NT2/D1 (cell line): ENCODE data around the gene CCDC51.
"Not testable (repeated sequence)": the region's sequence is repeated elsewhere in the genome, so short reads cannot be mapped to it uniquely, and the experiment has no call there.

ENCODE experiments used
- YY1 ChIP-seq: IDR thresholded peaks from 2 replicates; pipeline ENCODE4 v1.6.1; 2011; ENCODE audit not compliant: insufficient read length, insufficient read depth
- ZNF274 ChIP-seq: IDR thresholded peaks from 2 replicates; pipeline ENCODE4 v1.6.1; 2011; ENCODE audit warnings: mild to moderate bottlenecking, low read depth, low read length

DNA sequence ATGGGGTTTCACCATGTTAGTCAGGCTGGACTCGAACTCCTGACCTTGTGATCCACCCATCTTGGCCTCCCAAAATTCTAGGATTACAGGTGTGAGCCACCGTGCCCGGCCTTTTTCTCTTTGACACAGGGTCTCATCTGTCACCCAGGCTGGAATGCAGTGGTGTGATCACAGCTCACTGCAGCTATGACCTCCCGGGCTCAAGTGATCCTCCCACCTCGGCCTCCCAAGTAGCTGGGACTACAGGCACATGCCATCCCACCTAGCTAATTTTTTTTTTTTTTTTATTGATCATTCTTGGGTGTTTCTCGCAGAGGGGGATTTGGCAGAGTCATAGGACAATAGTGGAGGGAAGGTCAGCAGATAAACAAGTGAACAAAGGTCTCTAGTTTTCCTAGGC, 42.9 kb upstream of the CCDC51 start:
- TF ChIP-seq ZNF274, YY1: not testable (repeated sequence)
